RPMI8226 (cell line): Measurements from ENCODE around the gene TSPAN5.

Source experiments
- DNase-seq: peaks from one replicate; pipeline ENCODE4 v3.0.0-alpha.2; 2015

TSPAN5 gene

DNA sequence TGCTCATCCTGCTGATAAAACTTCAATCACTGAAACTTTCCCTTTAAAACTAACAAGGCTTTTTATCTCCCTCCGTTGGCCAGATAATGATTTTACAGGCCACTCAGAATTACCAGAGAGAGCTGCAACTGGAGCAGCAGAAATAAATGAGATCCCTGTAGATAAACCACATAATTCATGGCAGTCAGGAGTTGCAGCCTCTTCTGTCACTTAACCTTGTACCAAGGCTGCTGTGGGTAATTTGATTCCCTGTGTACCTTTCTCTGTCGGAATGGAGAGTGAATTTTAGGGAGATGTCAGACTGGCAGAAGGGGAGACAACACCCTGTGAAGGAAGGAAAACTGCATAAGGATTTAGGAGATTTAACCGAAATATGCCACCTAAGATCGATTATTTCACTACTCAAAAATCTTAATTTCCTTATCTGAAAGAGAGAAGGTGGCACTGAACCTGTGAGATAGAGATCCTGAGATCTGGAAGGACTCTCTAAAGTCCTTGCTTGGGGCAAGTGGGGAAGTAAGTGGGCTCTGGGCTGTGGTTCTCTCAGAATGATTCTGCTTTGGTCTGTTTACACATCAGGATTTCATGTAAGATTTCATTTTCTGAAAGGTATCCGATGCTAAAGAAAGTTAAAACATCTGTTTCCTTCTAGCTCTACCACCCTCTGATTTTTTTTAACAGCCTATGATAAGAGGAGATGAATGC lies 14.3 kb upstream of the TSPAN5 start:
- no peak for DNase-seq

DNA sequence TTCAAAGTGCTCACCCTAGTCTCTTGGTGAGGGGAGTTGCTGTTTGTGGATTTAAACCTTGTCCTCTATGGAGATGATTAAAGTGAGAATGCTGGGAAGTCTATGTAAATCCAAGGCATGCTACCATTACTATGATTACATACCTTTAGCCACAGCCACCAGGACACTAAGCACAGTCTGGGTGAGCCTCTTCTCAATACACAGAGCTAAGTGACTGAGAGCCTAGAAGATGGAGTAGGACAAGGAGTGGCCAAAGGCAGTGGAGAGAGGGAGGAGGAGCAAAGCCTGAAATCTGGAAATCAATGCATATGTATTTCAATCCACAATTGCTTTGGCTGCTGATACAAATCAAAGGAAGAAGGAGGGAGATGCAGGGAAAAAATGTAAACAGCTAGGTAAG lies 12.7 kb upstream of the TSPAN5 start:
- no peak for DNase-seq

DNA sequence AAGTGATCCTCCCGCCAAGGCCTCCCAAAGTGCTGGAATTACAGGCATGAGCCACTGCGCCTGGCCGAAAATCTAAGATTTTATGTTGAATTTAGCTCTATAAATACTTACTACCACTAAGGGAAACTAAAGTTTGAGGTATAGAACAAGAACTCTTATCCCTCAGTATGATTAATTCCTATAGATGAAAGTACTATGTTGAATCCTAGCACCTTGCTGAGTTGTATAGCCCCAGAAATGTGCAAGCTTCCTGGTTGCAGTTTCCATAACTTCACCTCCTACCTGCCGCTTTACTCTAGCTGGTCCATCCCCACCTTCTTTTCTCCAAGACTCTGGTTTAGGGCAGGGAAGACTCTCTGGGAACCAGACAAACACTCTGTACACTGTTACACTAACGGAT lies 11.8 kb upstream of the TSPAN5 start:
- no peak for DNase-seq

DNA sequence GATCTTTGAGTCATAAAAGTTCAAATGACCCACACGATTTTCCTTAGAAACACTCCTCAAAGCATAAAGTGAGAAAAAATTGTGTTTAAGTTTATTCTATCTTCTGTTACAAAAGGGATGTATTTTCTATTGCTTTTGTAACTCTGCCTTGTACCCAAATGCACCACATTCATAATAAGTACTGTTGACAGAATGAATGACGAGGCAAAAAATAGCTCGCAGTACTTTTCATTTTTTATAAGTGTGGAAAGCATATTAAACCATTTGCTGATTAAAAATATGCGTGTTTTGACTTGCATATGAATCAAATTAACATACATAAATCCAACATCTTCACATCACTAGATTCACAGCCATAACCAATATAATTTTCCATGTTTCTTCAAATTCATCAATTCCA lies 11.2 kb upstream of the TSPAN5 start:
- DNase-seq = no peak

DNA sequence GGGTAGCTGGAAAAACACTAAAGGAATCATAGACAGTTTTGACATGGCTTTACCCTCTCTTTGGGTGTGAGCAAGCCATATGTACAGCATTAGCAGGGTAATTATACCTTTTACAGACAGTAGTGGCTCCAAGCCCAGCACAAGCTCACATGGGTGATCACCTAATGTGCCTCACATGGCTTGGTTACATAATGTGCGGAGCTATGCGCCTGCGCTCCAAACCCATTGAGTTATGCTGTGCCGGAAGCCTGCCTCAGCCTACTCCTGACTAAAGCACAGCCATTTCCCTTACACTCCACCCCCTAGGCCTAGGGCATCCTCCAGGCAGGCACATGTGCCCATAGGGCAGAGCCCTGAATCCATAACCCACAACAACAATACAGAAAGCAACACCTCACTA lies 6.5 kb upstream of the TSPAN5 start:
- DNase-seq = no peak

DNA sequence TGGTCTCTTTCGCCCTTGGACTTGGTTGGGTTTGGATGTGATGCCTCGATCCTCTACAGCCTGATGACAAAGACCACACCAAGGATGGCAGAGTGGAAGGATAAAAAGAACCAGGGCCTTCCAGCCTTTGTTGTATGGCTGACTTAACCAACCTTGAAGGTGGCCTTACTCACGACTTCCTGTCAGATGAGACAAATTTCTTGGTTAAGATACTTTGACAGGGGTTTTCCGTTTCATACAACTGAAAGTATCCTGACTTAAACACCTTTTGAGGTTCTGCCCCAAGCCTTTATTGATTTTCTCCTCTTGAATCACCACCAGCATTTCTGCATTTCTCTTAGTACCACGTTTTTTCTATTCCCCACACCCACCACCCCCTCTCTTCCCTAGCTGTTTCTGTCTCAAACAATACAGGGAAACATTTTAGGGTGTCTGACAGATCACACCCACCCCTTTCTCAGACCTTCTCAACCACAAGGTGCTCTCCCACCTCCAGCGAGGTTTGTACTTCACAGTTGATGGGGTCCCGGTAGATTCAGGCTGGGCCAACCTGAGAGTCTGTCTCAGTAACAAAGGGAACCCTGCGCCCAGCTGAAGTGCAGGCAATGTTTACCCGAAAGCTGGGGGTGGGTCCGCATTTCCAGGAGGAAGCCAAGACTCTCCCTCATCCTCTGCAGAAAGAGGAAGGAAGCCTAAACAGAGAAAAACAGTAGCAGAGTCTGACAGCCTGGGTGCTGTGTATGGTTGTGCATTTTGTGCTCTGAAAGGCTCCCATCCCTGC lies 5.0 kb upstream of the TSPAN5 start:
- peak; percentile 30 for DNase-seq

DNA sequence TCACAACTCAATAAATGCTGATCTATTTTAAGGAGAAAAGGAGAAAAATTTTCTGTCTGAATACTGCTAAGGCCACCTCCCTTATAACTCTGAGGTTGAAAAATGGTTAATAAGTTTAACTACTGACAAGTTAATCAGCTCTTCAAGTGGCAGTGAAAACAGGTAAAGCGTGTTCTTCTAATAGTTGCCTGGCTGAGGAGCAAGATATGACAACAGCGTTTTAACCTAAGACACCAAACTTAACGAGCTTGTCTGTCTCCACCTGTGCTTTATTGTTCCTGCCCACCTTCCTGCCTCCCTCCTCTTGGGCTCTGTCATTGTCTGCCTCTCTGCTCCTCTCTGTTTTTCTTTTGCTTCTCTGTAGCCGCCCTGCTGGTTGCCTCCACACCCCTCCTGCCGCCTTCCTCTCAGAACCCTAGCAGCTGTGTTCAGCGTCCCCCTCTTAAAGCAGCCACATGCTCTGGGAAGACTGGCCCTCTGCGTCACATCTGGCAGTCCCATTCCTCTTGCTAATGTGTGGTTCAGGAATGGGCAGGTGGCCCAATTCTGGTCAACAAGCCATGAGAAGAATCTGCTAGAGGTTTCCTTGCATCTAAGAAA lies 4.3 kb upstream of the TSPAN5 start:
- DNase-seq = peak; percentile 49

DNA sequence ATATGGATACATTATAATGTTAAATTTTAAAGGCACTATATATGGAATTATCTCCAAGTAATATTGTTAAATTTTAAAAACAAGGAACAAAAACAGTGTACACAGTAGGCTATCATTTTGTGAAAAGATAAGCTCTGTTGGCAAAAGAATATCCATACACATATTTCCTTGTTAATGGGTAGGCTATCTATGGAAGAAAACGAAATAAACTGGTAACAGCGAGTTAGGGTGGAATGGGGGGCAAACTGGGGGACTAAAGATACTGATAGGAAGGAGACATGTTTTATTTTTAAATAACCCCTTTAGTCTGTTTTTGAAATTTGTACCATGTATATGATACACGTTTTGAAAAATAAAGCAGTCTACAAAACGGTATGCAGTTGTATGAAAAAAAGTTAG lies 3.6 kb upstream of the TSPAN5 start:
- no peak for DNase-seq

DNA sequence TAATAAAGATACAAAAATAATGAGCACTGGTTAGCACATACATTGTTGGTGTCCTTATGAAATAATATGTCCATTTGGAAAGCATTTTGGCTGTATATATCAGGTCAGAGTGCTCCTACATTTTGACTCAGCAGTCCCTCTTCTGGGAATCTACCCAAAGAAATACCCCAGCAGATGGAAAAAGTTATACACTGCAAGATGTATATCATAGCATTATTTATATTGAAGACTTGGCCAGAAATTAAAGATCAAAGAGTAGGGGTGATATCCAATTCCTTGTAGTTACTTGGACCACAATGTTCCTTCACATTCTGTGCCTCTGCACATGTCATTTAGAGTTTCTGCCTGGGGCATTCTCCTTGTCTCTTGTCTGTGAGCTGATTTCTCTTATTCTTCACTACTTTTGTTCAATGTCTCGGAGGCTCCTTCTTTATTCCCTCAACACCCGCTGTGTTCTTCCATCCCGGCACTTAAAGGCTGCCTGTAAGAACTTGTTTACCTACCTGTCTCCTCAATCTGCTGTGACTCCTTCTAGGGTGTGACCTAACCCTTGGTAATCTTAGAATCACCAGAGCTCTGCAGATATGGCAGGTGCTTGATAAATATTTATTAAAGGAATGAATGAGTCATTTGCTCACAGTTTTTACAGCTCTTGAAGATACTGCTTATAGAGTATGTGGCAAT lies 3.1 kb upstream of the TSPAN5 start:
- DNase-seq = no peak

DNA sequence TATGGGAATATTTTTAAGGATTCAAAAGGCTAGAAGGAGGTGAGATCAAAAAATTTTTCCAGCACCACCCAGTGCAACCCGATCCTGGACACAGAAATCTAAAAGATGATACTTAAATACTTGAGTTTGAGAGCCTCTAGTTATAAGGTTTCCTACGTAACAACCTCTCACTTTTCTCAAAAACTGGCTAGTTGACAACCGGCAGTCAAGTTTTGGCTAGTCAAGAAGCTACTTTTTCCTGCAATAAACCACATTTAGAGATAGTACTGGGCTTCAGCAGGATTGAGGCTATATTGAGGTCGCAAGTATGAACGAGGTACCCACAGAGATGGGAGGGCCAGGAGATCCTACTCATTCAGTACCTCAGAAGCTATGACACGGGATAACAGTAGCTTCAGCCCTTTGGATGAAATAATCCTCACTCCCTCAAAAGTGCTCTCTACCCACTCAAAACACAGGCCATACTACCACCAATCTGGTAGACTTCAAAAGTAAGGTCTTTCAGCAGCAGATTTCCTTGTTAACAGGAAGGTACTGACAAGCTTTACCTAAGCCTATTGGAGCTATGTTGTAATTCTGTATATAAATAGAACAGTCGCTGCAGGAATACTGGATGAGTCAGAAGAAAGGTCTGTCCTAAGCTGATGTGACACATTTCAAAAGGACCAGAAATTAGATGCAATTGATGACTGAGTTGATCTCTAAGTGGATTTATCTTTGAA lies 1.5 kb upstream of the TSPAN5 start:
- DNase-seq = no peak

DNA sequence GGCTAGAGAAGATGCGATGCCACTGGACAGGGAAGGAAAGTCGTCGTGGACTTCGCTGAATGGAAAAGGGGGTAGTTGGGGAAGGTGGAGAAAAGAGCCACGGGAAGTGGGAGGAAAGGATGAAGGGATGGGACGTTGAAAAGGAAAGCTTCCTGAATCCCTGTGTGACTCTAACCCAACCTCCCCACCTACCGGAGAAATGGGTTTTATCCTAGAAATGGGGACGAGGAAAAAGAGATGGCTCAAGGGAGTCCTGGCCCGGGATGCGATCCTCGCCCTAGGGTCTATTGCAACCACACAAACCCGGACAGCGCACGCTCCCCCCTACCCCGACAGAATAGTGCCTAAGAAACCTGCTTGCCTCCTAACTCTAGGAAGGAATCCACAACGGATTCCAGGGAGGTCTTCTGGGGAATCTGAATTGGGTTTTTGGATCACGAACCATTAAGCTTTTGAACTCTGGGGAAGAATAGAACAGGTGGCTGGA lies 738 bp upstream of the TSPAN5 start:
- no peak for DNase-seq

DNA sequence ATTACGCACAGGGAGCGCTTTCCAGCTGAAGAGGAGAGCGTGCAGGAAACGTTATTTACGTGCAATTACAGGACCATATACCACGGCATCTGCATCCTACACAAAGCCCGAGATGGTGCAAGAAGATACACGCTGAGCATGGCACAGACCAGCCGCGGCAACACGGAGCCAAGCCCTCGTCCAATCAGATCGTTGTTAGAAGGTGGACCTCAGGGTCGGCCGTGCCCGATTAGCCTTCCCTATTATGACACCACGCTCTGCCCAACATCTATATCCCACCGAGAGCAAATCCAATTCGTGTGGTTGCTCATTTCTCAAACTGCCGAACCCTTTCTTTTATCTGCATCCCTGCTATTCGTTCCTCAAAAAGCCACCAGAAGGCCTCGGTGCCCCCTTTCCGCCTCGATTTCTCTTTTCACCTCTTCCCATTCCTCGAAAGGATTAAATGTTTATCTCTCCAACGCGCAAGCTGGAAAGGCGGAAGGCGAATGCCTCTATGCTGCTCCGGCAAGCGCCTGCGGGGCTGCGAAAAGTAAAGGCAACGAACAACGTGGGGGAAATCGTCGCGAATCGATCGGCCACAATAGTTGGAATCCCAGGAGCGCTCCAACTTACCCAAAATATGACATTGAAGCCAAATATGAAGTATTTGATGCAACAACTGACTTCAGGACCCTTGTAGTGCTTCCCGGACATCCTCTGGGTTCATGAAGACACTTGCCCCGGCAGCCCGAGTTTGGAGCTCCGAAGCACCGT lies 702 bp downstream of the TSPAN5 start:
- DNase-seq = peak; percentile 38

DNA sequence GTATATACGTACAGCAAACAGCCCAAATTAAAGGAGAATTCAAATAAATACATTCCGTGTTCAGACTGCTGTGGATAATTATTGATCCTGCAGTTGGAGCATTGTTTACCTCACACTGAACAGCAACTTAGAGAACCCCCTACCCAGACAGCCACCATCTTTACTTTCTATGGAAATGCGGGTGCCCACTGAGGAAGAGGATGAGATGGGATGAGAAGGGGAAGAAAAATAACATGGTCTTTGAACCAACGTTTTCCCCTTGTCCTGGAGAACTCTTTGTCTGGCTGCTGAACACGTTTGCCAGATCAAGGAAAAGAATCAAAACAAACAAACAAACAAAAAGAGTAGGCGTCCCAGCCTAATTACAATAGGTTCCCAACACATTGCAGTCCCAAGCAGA lies 1.5 kb downstream of the TSPAN5 start:
- no peak for DNase-seq

DNA sequence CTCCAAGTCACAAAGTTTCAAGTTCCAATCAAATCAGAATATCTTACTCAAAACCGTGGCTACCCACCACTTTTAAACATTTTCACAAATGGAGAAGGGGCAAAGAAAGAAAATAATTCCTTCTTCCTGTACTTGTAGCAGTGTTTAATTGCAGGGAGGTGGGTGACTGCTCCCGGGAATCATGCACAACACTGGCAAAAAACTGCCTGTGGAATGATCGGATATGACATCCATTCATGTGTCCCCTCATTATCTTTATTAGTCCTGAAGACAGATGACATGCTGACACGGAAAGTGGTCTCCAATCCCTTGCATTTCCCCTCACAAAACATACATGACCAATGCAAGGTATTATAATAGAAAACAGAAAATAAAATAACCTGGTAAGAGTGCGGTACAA lies 2.0 kb downstream of the TSPAN5 start:
- DNase-seq = no peak

DNA sequence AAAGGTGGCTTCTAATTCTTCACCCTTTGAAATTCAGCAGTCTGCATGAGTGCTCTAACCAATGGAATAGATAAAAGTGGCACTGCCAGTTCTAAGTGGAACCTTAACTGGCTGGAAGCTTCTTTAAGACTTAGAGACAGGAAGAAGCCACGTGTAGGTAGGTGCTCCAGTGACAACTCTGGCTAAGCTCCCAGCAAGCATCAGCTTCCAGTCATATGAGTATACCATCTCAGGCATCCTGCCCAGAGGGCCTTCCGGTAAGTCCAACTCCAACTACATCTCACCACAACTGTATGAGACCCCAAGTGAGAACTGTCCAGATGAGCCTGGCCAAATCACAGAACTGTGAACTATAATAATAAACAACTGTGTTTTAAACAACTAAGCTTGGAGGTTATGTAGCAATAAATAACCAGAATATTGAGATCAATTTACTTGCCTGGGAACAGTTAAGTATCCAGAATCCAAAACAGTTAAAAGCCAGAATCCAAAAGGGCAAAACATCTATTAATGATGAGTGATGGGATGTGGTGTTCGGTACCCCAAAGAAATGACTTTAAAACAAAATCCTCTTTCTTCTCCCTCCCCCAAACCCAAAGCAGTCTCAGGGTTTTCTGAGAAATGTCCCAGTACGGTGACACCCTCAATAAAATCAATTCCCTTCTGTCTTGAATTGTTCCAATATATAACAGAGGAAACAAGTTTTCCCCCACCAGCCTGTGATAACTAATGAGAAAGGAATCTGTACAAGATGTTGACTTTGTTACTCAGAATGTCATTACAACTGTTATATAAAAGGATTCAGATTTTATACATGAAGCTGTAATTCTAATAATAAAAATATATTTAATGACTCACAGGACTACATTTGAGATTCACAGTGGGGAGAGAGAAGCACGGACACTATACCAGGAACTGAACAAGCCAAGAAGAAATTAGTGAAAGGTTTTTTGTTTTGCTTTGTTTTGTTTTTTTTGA lies 4.2 kb downstream of the TSPAN5 start:
- no peak for DNase-seq

DNA sequence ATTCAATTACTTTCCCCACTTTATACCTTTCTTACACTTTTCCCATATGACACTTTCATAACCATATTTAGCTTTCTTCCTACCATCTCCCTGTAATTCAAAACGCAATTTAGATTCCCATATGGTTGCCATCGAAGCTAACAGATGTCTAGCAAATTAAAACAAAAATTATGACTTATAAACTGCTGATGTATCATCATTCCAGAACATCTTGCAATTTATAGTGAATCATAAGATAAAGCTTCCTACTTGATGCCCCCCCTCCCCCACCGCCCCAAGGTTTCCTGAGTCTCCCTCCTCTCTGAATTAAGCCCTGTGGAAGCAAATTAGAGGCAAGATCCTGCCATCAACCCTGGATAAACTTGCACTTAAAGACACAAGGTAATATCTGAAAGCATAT lies 5.4 kb downstream of the TSPAN5 start:
- DNase-seq = no peak

DNA sequence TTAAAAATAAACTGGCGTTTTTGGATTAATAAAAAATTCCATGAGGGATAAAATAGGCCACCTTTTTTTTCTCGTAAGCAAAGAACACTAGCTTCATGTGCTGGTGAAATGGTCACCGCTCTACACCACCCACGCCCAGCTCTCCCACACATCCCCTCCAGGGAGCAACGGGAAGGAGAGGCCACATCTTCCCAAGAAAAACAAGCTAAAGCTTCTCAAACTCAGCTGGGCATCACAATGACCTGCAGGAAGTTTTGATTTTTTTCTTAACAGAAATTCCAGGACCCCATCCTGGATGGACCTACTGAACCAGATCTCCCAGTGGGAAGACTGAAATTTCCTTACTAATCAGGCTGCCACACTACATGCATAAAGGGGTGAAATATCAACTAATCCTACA lies 9.8 kb downstream of the TSPAN5 start:
- DNase-seq = no peak

DNA sequence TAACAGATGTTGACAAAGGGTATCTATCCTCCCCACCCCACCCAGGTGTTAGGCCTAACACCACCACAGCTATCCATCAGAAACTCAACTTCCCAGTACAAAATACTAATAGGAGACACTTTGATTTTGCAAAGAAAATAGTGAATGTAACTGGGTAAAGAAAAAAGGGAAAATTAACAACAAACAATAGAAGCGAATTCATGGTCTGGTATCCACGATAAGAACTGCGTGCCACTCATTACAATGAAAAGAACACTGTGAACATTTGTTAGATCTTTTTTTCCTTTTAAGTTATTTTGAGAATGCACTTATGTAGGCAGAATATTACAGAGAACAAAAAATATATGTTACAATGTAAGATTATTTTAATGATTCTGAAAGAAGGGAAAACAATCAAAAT lies 12.0 kb downstream of the TSPAN5 start:
- no peak for DNase-seq

DNA sequence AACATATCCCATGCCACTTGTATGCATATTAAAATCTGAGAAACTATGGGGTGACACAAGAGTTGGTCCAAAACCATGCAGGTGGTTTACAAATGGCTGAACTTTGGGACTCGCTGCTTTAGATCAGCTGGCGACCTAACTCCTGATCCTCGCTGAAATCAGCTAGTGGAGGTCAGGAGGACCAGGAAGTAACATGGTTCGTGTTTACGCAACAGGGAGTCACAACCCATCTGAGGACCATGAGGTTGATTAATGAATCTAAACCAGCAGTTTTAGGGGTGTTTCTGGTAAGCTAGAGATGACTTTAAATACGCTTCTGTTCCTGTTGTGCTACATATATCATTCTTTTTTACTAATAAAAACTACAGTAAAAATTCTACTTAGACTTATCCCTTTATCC lies 12.9 kb downstream of the TSPAN5 start:
- no peak for DNase-seq

DNA sequence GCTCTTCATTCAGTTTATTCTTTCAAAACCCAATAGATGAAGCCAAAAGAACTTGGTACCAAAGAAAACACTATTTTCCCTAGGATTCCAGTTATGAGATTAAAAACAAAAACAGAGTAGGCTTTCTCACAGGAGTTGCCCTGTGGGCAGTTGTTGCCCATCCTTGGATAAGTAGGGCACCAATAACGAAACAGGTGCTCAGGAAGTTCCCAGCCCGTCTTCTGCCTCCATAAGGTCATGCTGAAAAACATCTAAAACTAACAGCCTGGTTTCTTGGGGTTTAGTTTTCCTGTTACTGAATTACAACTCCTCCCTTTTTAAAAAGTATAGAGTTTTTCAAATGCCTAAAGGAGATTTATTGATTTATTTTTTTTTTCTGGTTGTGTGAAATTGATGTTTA lies 14.7 kb downstream of the TSPAN5 start:
- DNase-seq = no peak

DNA sequence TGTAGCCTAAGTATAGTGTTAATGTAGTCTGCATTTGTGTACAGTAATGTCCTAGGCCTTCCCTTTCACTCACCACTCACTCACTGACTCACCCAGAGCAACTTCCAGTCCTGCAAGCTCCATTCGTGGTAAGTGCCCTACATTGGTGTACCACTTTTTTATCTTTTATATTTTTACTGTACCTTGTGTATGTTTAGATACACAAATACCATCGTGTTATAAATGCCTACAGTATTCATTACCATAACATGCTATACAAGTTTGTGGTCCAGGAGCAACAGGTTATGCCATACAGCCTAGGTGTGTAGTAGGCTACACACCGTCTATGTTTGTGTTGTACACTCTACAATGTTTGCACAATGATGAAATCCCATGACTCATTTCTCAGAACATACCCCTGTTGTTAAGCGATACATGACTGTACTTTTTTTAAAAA lies 15.4 kb downstream of the TSPAN5 start:
- DNase-seq = no peak
